IMR-90 (cell line): ENCODE measurements around the gene CEP63. TPM values are rescaled to one million over a fixed set of nuclear protein-coding genes. Genes with fewer than 3 reads are reported as not detected.

ENCODE experiments used
- ATAC-seq: fragments of 200-7000 bp; cut with Tn5 transposase; 2 replicates; pipeline ENCODE4 v1.9.1; 2020; ENCODE audit warnings: low read depth, mild to moderate bottlenecking, moderate library complexity
- Bru-seq: library from RNA; stranded (reverse); fragments of 400-500 nt; gene quantifications from one replicate; lab custom pipeline; 2021; lab: Mats Ljungman, UMichigan
- BruChase-seq, 2 experiments: library from RNA; stranded (reverse); fragments of 400-500 nt; gene quantifications; one replicate each; lab custom pipeline; 2021; lab: Mats Ljungman, UMichigan
- BruUV-seq: library from RNA; stranded (reverse); fragments of 400-500 nt; replicated peaks from 2 replicates; lab custom pipeline; 2021; lab: Mats Ljungman, UMichigan
- CTCF ChIA-PET: fragments of 300-600 bp; formaldehyde crosslinking; extraction: SDS; loops from one replicate; lab custom pipeline; 2021; ENCODE audit warnings: antibody characterized with exemption; lab: Yijun Ruan, JAX
- POLR2A ChIA-PET: fragments of 300-600 bp; sonication (Branson Sonifier 250); formaldehyde crosslinking; loops from one replicate; lab custom pipeline; 2022; ENCODE audit warnings: antibody characterized with exemption; ENCODE audit not compliant: unreplicated experiment; lab: Charles Lee
- DNase-seq: peaks from one replicate; pipeline ENCODE4 v3.0.0; 2013
- H2AFZ ChIP-seq: replicated peaks from 2 replicates; pipeline ENCODE3; 2013; ENCODE audit warnings: low read length, mild to moderate bottlenecking; ENCODE audit not compliant: poor library complexity
- H2AK5ac ChIP-seq: 2 replicates; pipeline ENCODE4 v1.6.1; 2013; ENCODE audit warnings: low read depth, low read length, inconsistent platforms
- H2AK9ac ChIP-seq: replicated peaks from 2 replicates; pipeline ENCODE3; 2013; ENCODE audit warnings: mild to moderate bottlenecking, low read depth, low read length, moderate library complexity; ENCODE audit not compliant: poor library complexity
- H2BK120ac ChIP-seq: 2 replicates; pipeline ENCODE4 v1.6.1; 2013; ENCODE audit warnings: low read depth, low read length, inconsistent platforms
- H2BK15ac ChIP-seq: 3 replicates; pipeline ENCODE4 v1.6.1; 2013; ENCODE audit warnings: low read depth, low read length, inconsistent platforms
- H2BK20ac ChIP-seq: 2 replicates; pipeline ENCODE4 v1.6.1; 2013; ENCODE audit warnings: low read depth, mild to moderate bottlenecking, inconsistent platforms, low read length, moderate library complexity
- H2BK5ac ChIP-seq: 2 replicates; pipeline ENCODE4 v1.6.1; 2013; ENCODE audit warnings: mild to moderate bottlenecking, low read depth, low read length, inconsistent platforms; ENCODE audit not compliant: poor library complexity, severe bottlenecking
- H3K14ac ChIP-seq: replicated peaks from 2 replicates; pipeline ENCODE4 v1.6.1; 2013; ENCODE audit warnings: low read depth, low read length, inconsistent platforms
- H3K18ac ChIP-seq: 2 replicates; pipeline ENCODE4 v1.6.1; 2013; ENCODE audit warnings: low read depth, low read length, control low read depth
- H3K23ac ChIP-seq: 2 replicates; pipeline ENCODE4 v1.6.1; 2013; ENCODE audit warnings: low read depth, low read length, inconsistent platforms
- H3K27ac ChIP-seq: 2 replicates; pipeline ENCODE4 v1.5.1; 2013; ENCODE audit warnings: mild to moderate bottlenecking, control low read depth, low read length; ENCODE audit not compliant: insufficient read depth
- H3K27me3 ChIP-seq: 2 replicates; pipeline ENCODE4 v1.6.1; 2013; ENCODE audit warnings: low read length; ENCODE audit not compliant: control insufficient read depth, insufficient read depth
- H3K36me3 ChIP-seq: 2 replicates; pipeline ENCODE4 v1.6.1; 2013; ENCODE audit warnings: low read length, mixed read lengths; ENCODE audit not compliant: control insufficient read depth, insufficient read depth
- H3K4ac ChIP-seq: 2 replicates; pipeline ENCODE4 v1.6.1; 2013; ENCODE audit warnings: low read depth, low read length, inconsistent platforms
- H3K4me1 ChIP-seq: 2 replicates; pipeline ENCODE4 v1.6.1; 2013; ENCODE audit warnings: low read length, mixed read lengths; ENCODE audit not compliant: control insufficient read depth, insufficient read depth
- H3K4me2 ChIP-seq: 2 replicates; pipeline ENCODE4 v1.6.1; 2013; ENCODE audit warnings: low read depth, mild to moderate bottlenecking, control low read depth, low read length, moderate library complexity
- H3K4me3 ChIP-seq: 2 replicates; pipeline ENCODE4 v1.5.1; 2013; ENCODE audit warnings: low read depth, mild to moderate bottlenecking, control low read depth, low read length, moderate library complexity; ENCODE audit not compliant: insufficient read depth
- H3K56ac ChIP-seq: 2 replicates; pipeline ENCODE4 v1.6.1; 2013; ENCODE audit warnings: low read length, inconsistent platforms; ENCODE audit not compliant: insufficient read depth; ENCODE audit errors: extremely low read depth
- H3K79me1 ChIP-seq, 2 experiments: 2 replicates each; pipeline ENCODE4 v1.6.1; 2013; ENCODE audit warnings: low read length in 2 of 2, inconsistent platforms in 1 of 2, low read depth in 1 of 2
- H3K9ac ChIP-seq: 2 replicates; pipeline ENCODE4 v1.6.1; 2013; ENCODE audit warnings: low read depth, low read length, control low read depth
- H3K9me1 ChIP-seq: 2 replicates; pipeline ENCODE4 v1.6.1; 2013; ENCODE audit warnings: low read length, inconsistent platforms; ENCODE audit not compliant: insufficient read depth
- H3K9me3 ChIP-seq: 2 replicates; pipeline ENCODE4 v1.6.1; 2013; ENCODE audit warnings: low read length; ENCODE audit not compliant: control insufficient read depth, insufficient read depth
- H4K20me1 ChIP-seq: 2 replicates; pipeline ENCODE4 v1.6.1; 2013; ENCODE audit warnings: low read length, inconsistent platforms; ENCODE audit not compliant: insufficient read depth
- H4K5ac ChIP-seq: 2 replicates; pipeline ENCODE4 v1.6.1; 2013; ENCODE audit warnings: mild to moderate bottlenecking, low read depth, low read length, control low read depth
- H4K8ac ChIP-seq, 2 experiments: 2 replicates each; pipeline ENCODE4 v1.6.1; 2013; ENCODE audit warnings: low read depth in 2 of 2, low read length in 2 of 2, control low read depth in 1 of 2, inconsistent platforms in 1 of 2
- H4K91ac ChIP-seq: 2 replicates; pipeline ENCODE4 v1.6.1; 2013; ENCODE audit warnings: low read depth, low read length, inconsistent platforms; ENCODE audit not compliant: insufficient read depth
- BHLHE40 ChIP-seq: fragments of 150-350 bp; IDR thresholded peaks from 2 replicates; pipeline ENCODE4 v1.6.1; 2016; ENCODE audit warnings: mild to moderate bottlenecking, low read depth, low read length
- CEBPB ChIP-seq: IDR thresholded peaks from 2 replicates; pipeline ENCODE4 v1.6.1; 2012; ENCODE audit warnings: low read depth, low read length, improper control_type of control experiment
- MAZ ChIP-seq: IDR thresholded peaks from 2 replicates; pipeline ENCODE4 v1.6.1; 2012; ENCODE audit warnings: low read depth, mild to moderate bottlenecking, low read length, improper control_type of control experiment, moderate library complexity, borderline replicate concordance
- MXI1 ChIP-seq: IDR thresholded peaks from 2 replicates; pipeline ENCODE4 v1.6.1; 2012; ENCODE audit warnings: low read depth, mild to moderate bottlenecking, low read length, moderate library complexity, borderline replicate concordance
- POLR2A ChIP-seq: IDR thresholded peaks from 2 replicates; pipeline ENCODE4 v1.6.1; 2012; ENCODE audit warnings: mild to moderate bottlenecking, low read depth, low read length
- RAD21 ChIP-seq: IDR thresholded peaks from 2 replicates; pipeline ENCODE4 v1.6.1; 2012; ENCODE audit warnings: low read length, improper control_type of control experiment
- SMC3 ChIP-seq: fragments of 150-350 bp; IDR thresholded peaks from 2 replicates; pipeline ENCODE4 v1.6.1; 2016; ENCODE audit warnings: low read depth, mild to moderate bottlenecking, antibody characterized with exemption, low read length, moderate library complexity
- WGBS, 2 experiments: methylation state at CpG; one replicate each; pipeline versions ENCODE4 v1.1.5 to v1.1.7; 2013; ENCODE audit warnings: missing lambda C conversion rate in 2 of 2; ENCODE audit not compliant: insufficient read length in 1 of 2; ENCODE audit errors: extremely low coverage in 2 of 2; 5-methylcytosine and 5-hydroxymethylcytosine counted together
- dilution Hi-C: fragments of 300-500 bp; cut with HindIII; formaldehyde crosslinking; loops from one replicate; pipeline ENCODE4 v1.14.3; 2018; ENCODE audit warnings: low sequenced_read_pairs; ENCODE audit not compliant: unreplicated experiment
- in situ Hi-C: fragments of 300-500 bp; cut with MboI; formaldehyde crosslinking; loops from 3 replicates; pipeline ENCODE4 v1.14.3; 2019; ENCODE audit warnings: low sequenced_read_pairs, inconsistent platforms, mixed read lengths
- intact Hi-C: fragments of 100-400 bp; cut with micrococcal nuclease; formaldehyde crosslinking; loops from 2 replicates; pipeline ENCODE4 v1.10.0; 2022
- long read RNA-seq: library from polyadenylated mRNA; unstranded; transcript quantifications from one replicate; pipeline ENCODE4 v2.0.0, GENCODE V29; 2021; ENCODE audit not compliant: unreplicated experiment
- polyA plus RNA-seq, 3 experiments: library from polyadenylated mRNA; depleted of rRNA; stranded (reverse); fragments of >200 nt; gene quantifications; 2 replicates each; pipeline ENCODE4 v1.2.3, GENCODE V29; 2012; ENCODE audit warnings: low replicate concordance in 1 of 3
- total RNA-seq: library from RNA; depleted of rRNA; stranded (reverse); fragments of >200 nt; gene quantifications from 2 replicates; pipeline ENCODE4 v1.2.3, GENCODE V29; 2012; rRNA removed
- TF ChIP-seq, protein P1 (sequence below): conservative IDR thresholded peaks from 2 replicates; pipeline ENCODE4 v1.5.1; 2012; ENCODE audit warnings: mild to moderate bottlenecking, low read depth, low read length, improper control_type of control experiment
- TF ChIP-seq, protein P2 (sequence below): fragments of 150-350 bp; IDR thresholded peaks from 2 replicates; pipeline ENCODE4 v1.6.1; 2017; ENCODE audit warnings: mild to moderate bottlenecking, antibody characterized with exemption, low read length, low read depth

Gene CEP63
- 6.5 and 16.1 TPM in 2 replicates for total RNA-seq
- 8.8 and 9.1 TPM in 2 replicates for polyA plus RNA-seq (2012; rRNA removed)
- 2.5 and 4.2 TPM in 2 replicates for polyA plus RNA-seq (2012; cell fraction: cytosol; rRNA removed)
- polyA plus RNA-seq (2012; cell fraction: nucleus; rRNA removed; ENCODE audit: low replicate concordance): 3.7 and 5.7 TPM in 2 replicates
- Bru-seq, nascent RNA: percentile 69 among the genes with signal in this experiment
- percentile 63 among the genes with signal in this experiment for BruChase-seq, experiment 1, labeled RNA remaining after a 6-hour chase
- percentile 64 among the genes with signal in this experiment for BruChase-seq, experiment 2, labeled RNA remaining after a 2-hour chase
- long read RNA-seq, transcript CEP63-201 (12 exons, 2,056 nt): major isoform, 5 of 35 reads
- long read RNA-seq, partial matches to known transcripts: 17 of 35 reads
- long read RNA-seq, other reads (novel, unspliced or antisense): 13 of 35 reads

DNA sequence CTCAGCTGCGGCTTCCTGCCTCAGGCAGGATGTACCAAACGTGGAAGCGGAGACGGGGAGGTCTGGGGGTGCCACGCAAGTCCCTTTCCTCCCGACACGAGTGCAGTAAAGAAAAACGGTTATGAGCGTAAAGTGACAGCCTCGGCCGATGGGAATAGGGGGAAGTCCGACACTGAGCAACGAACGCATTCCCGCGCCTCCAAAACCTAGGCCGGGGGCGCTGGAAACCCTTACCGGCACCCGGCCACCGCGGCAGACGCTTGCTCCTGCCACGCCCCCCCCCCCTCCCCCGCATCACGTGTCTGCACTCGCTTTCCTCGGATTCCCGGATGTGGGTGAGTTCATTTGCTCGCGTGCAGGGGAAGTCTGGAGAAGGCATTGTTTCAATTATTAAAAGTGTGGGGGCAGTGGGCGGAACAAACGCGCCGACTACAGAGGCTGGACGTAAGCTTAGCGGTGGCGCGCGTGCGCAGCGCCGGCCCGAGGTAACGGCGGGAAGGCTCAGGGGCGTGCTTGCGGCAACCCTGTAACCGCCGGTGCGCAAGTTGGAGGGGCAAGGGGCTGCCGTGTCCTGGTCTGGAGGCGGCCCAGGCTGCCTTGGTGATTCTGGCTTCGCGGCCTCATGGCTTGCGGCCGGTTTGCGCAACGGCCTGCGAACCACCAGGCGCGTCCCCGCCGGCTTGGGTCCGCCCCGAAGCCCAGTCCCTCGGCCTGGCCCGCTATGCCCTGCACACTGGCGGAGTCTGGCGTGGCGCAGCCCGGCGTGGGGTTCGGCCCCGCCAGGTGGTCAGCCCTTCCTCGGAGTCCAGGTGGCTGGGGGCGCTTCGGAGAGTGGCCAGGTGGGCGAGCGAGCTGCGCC, at the start of gene CEP63, which contains the start of gene ANAPC13:
Gene CEP63 (plus strand): TSS at position 340 of the 859 bp plus-strand sequence. CDS start 9,264 bp downstream, outside the sequence.
Gene ANAPC13 (minus strand): TSS at position 268 of the 859 bp plus-strand sequence. CDS start 3,081 bp downstream, outside the sequence.
- peak within 1 kb of the TSS; percentile 96 for H2AK5ac ChIP-seq
- peak within 1 kb of the TSS; percentile 97 for H3K23ac ChIP-seq
- H3K27ac ChIP-seq: peak within 1 kb of the TSS; percentile 93
- H2BK5ac ChIP-seq: peak within 1 kb of the TSS; percentile 96
- H3K9ac ChIP-seq: peak within 1 kb of the TSS; percentile 90
- 0% methylated on average over 37 of the region's 81 CpGs; no CpG with 5 or more reads in 1 of the 2 experiments for WGBS, 2 experiments
- peaks cover 20% of the 10 kb centered on the region for H3K4me1 ChIP-seq
- H3K9me3 ChIP-seq: no peaks in the 10 kb centered on the region
- H3K14ac ChIP-seq: peak within 1 kb of the TSS; percentile 98
- no peaks in the 10 kb centered on the region for H3K27me3 ChIP-seq
- peak within 1 kb of the TSS; percentile 98 to 100 for H4K8ac ChIP-seq
- H4K5ac ChIP-seq: peak within 1 kb of the TSS; percentile 96
- H4K20me1 ChIP-seq: no peaks in the 10 kb centered on the region
- peak within 1 kb of the TSS; percentile 78 for H2BK20ac ChIP-seq
- peak within 1 kb of the TSS; percentile 99 for H2AK9ac ChIP-seq
- peak within 1 kb of the TSS; percentile 96 for H2BK120ac ChIP-seq
- in situ Hi-C loops (loop anchor here (10.0 to 25.0 kb wide), 2 partner anchors 551 to 674 kb away; partner anchors contain the start of gene SRPRB), dilution Hi-C loops (no loop called here), intact Hi-C loops (loop anchor here (5.0 to 10.0 kb wide), 2 partner anchors 551 to 824 kb away; partner anchors contain the start of gene TOPBP1)
- H3K18ac ChIP-seq: peak within 1 kb of the TSS; percentile 95
- TF ChIP-seq, protein P1, sequence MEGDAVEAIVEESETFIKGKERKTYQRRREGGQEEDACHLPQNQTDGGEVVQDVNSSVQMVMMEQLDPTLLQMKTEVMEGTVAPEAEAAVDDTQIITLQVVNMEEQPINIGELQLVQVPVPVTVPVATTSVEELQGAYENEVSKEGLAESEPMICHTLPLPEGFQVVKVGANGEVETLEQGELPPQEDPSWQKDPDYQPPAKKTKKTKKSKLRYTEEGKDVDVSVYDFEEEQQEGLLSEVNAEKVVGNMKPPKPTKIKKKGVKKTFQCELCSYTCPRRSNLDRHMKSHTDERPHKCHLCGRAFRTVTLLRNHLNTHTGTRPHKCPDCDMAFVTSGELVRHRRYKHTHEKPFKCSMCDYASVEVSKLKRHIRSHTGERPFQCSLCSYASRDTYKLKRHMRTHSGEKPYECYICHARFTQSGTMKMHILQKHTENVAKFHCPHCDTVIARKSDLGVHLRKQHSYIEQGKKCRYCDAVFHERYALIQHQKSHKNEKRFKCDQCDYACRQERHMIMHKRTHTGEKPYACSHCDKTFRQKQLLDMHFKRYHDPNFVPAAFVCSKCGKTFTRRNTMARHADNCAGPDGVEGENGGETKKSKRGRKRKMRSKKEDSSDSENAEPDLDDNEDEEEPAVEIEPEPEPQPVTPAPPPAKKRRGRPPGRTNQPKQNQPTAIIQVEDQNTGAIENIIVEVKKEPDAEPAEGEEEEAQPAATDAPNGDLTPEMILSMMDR: no peak
- TF ChIP-seq MXI1 (peak; percentile 79), POLR2A (peak; percentile 82), MAZ (peak; percentile 92), CEBPB (peak; percentile 98), RAD21 (0 out of 2 replicates have a peak, but pooled peaks have one; percentile 5), SMC3 (no peak), BHLHE40 (peak; percentile 98)
- TF ChIP-seq, protein P2, sequence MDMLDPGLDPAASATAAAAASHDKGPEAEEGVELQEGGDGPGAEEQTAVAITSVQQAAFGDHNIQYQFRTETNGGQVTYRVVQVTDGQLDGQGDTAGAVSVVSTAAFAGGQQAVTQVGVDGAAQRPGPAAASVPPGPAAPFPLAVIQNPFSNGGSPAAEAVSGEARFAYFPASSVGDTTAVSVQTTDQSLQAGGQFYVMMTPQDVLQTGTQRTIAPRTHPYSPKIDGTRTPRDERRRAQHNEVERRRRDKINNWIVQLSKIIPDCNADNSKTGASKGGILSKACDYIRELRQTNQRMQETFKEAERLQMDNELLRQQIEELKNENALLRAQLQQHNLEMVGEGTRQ: peak; percentile 95
- H2BK15ac ChIP-seq: peak within 1 kb of the TSS; percentile 99
- H3K56ac ChIP-seq: peak within 1 kb of the TSS; percentile 99
- ChIA-PET CTCF (interaction anchor here (1.3 to 1.9 kb wide), 2 partner anchors 10 to 177 kb away, joined by 3 to 6 read pairs; no protein-coding TSS in a partner anchor), POLR2A (interaction anchor here (0.5 to 1.4 kb wide), 4 partner anchors 132 to 181 kb away, joined by 3 to 8 read pairs (median 4); no protein-coding TSS in a partner anchor)
- peak within 1 kb of the TSS; percentile 100 for H3K4me2 ChIP-seq
- peak within 1 kb of the TSS; percentile 96 for H2AFZ ChIP-seq
- BruUV-seq: TSS peak; percentile 48
- H3K4ac ChIP-seq: peak within 1 kb of the TSS; percentile 97
- DNase-seq: peak; percentile 99
- H3K36me3 ChIP-seq: peaks cover under 1% of the 10 kb centered on the region
- H3K4me3 ChIP-seq: peak within 1 kb of the TSS; percentile 54
- peaks cover 23% of the 10 kb centered on the region; the same call in 1 of the 2 replicates for H3K9me1 ChIP-seq
- H4K91ac ChIP-seq: peak within 1 kb of the TSS; percentile 98
- peaks cover 29 to 55% of the 10 kb centered on the region in 2 experiments; a peak in 3 of 4 replicates for H3K79me1 ChIP-seq
- peak; percentile 86 for ATAC-seq
